ENCODE results near the gene KMT5B. TPM values are rescaled to one million over a fixed set of nuclear protein-coding genes. Genes with fewer than 3 reads are reported as not detected.

Gene KMT5B
- total RNA-seq, 2 donors from 2014 or later, result 30.6 to 34.4 TPM

DNA sequence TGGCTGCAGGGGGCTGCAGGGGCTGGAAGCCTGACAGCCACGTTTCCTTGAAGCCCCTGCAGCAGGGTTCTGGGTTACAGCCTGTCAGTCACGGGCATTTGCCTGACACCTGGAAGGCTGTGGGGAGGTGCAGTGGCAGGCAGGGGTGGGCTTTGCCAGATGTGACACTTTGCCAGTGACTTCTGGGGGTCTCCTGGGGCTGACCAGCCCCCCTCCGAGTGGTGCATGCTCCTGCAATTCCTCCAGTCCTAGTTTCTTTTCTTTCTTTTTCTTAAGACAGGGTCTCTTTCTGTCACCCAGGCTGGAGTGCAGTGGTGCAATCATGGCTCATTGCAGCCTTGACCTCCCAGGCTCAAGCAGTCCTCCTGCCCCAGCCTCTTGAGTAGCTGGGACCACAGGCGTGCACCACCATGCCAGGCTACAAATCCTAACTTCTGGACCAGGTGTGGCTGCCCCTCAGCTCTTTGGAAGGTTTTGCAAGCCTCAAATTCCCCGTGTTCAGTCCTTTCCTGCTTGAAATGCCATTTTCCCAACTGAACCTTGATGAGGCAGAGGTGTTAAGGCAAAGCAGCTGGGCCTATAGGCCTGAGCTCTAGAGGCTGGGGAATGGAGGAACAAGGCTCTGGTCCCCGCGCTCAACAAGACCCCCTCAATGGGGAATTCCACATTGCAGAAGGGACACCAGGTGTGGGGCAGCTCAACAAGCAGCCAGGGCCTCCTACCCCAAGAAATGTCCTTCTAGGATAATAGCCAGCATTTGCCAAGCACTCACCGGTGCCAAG lies 71.7 kb downstream of the KMT5B start:
- Mint-ChIP-seq H3K4me3 (no peak overlapping the region), H3K27me3 (no peaks in the 10 kb centered on the region), H3K9me3 (no peaks in the 10 kb centered on the region), H3K27ac (no peak overlapping the region), H3K4me1 (ENCODE audit: low read depth in 2 of 2) (peaks cover 9 to 11% of the 10 kb centered on the region in 2 donors), H3K36me3 (no peaks in the 10 kb centered on the region)
- no peak for ATAC-seq
- no peak for DNase-seq (ENCODE audit: low spot score)

DNA sequence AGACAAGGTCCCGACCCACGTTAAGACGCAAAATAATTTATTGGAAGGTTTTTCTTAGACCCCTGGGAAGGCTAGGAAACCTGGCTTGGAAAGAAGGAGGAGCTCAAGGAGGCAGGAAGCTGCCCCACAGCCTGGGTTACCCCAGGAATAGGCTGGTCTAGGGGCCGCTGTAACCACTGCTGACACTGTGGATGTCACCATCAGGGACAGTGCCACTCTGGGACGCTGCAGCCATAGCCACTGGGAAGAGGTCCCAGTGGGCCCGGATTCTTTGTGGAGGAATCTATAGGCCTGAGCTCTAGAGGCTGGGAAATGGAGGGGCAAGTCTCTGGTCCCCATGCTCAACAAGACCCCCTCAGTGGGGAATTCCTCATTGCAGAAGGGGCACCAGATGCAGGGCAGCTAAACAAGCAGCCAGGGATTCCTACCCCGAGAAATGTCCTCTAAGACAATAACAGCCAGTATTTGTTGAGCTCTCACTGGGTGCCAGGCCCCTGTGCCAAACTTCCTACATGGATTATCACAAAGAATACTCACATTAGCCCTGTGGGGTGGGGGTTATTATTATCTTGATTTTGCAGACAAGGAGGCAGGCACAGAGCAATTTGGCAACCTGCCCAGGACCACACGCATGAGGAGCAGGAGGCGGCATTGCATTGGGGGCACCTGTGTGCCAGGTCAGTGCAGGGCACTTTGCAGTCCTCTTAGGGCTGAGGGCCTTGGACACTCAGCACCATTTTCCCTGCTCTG lies 72.4 kb downstream of the KMT5B start:
- no peaks in the 10 kb centered on the region for H3K27me3 Mint-ChIP-seq
- no peak overlapping the region for H3K27ac Mint-ChIP-seq
- DNase-seq (ENCODE audit: low spot score) (no peak), ATAC-seq (no peak)
- peaks cover 9 to 10% of the 10 kb centered on the region in 2 donors for H3K4me1 Mint-ChIP-seq (ENCODE audit: low read depth in 2 of 2)
- no peak overlapping the region for H3K4me3 Mint-ChIP-seq
- no peaks in the 10 kb centered on the region for H3K36me3 Mint-ChIP-seq
- no peaks in the 10 kb centered on the region for H3K9me3 Mint-ChIP-seq

GRCh38 chr11:68138237-68138636 lies 74.9 kb downstream of the KMT5B start:
- Mint-ChIP-seq H3K27me3 (no peaks in the 10 kb centered on the region), H3K36me3 (no peaks in the 10 kb centered on the region), H3K4me3 (no peak overlapping the region), H3K4me1 (ENCODE audit: low read depth in 2 of 2) (peaks cover 8 to 9% of the 10 kb centered on the region in 2 donors), H3K27ac (no peak overlapping the region), H3K9me3 (no peaks in the 10 kb centered on the region)
- no peak for DNase-seq (ENCODE audit: low spot score)
- no peak for ATAC-seq

GRCh38 chr11:68137833-68138232 lies 75.3 kb downstream of the KMT5B start:
- ATAC-seq (no peak), DNase-seq (ENCODE audit: low spot score) (no peak)
- H3K4me3 Mint-ChIP-seq, result no peak overlapping the region
- H3K36me3 Mint-ChIP-seq, result no peaks in the 10 kb centered on the region
- no peaks in the 10 kb centered on the region for H3K27me3 Mint-ChIP-seq
- H3K27ac Mint-ChIP-seq, result no peak overlapping the region
- H3K9me3 Mint-ChIP-seq, result no peaks in the 10 kb centered on the region
- peaks cover 8 to 9% of the 10 kb centered on the region in 2 donors for H3K4me1 Mint-ChIP-seq (ENCODE audit: low read depth in 2 of 2)

GRCh38 chr11:68136866-68137265 lies 76.2 kb downstream of the KMT5B start:
- Mint-ChIP-seq H3K27ac (no peak overlapping the region), H3K4me3 (no peak overlapping the region), H3K27me3 (peaks cover 0 to 4% of the 10 kb centered on the region in 2 donors), H3K36me3 (peaks cover 4% of the 10 kb centered on the region), H3K4me1 (ENCODE audit: low read depth in 2 of 2) (peaks cover 6 to 7% of the 10 kb centered on the region in 2 donors), H3K9me3 (peaks cover 4% of the 10 kb centered on the region)
- ATAC-seq, result no peak
- no peak for DNase-seq (ENCODE audit: low spot score)

DNA sequence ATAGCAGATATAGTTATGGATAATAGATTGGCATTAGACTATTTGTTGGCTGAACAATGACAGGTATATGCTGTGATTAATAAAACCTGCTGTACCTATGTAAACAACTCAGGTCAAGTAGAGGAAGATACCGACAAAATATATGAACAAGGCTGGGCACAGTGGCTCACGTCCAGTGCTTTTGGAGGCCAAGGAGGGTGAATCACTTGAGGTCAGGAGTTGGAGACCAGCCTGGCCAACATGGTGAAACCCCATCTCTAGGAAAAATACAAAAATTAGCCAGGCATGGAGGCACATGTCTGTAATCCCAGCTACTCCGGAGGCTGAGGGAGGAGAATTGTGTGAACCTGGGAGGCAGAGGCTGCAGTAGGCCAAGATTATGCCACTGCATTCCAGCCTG lies 77.9 kb downstream of the KMT5B start:
- ATAC-seq, result no peak
- H3K4me1 Mint-ChIP-seq (ENCODE audit: low read depth in 2 of 2), result peaks cover 0 to 3% of the 10 kb centered on the region in 2 donors
- DNase-seq (ENCODE audit: low spot score), result no peak
- peaks cover 4% of the 10 kb centered on the region for H3K36me3 Mint-ChIP-seq
- H3K27ac Mint-ChIP-seq, result no peak overlapping the region
- peaks cover 4% of the 10 kb centered on the region for H3K9me3 Mint-ChIP-seq
- peaks cover 0 to 4% of the 10 kb centered on the region in 2 donors for H3K27me3 Mint-ChIP-seq
- H3K4me3 Mint-ChIP-seq, result no peak overlapping the region

DNA sequence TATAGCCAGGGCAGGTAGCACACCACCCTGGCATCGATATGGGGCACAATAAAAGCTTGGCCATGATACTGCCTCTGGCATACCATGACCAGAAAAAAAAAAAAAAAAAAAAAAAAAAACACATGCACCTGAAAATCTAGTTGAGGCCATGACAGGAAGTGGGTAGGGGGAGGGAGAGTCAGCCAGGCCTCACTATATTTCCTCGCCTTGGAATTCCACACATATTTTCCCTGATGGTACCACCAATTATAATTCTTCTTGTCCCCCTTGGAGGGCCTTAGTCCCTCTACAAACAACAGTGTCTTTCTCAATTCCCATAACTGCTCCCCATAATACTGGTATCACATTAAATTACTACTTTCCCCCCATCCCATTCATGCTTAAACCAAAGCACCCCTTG lies 79.3 kb downstream of the KMT5B start:
- Mint-ChIP-seq H3K27ac (peak overlapping the region in 1 of 2 donors; percentile 23), H3K4me1 (ENCODE audit: low read depth in 2 of 2) (peaks cover 0 to 8% of the 10 kb centered on the region in 2 donors), H3K27me3 (peaks cover 12 to 16% of the 10 kb centered on the region in 2 donors), H3K36me3 (peaks cover 4% of the 10 kb centered on the region), H3K9me3 (peaks cover 4% of the 10 kb centered on the region), H3K4me3 (no peak overlapping the region)
- DNase-seq (ENCODE audit: low spot score) (no peak), ATAC-seq (no peak)

DNA sequence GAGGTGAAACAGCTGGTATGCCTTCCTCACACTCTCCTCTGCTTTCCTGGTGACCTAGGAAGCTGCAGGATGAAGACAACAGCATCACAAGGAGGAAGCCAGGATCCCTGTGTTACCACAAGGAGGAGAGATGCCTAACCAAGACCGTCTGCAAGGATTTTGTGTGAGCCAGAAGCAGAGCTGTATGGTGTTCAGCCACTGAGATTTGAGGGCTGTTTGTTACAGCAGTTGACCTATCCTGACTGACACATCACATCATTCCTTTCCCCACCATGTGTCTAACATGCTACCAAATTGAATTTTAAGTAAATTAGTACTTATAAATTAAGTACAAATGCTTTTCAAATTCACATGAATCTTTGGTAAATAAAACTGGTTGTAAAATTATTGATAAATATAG lies 83.0 kb downstream of the KMT5B start:
- H3K9me3 Mint-ChIP-seq, result peaks cover 4% of the 10 kb centered on the region
- H3K36me3 Mint-ChIP-seq, result peaks cover 4% of the 10 kb centered on the region
- ATAC-seq (no peak), DNase-seq (ENCODE audit: low spot score) (no peak)
- peaks cover 0 to 8% of the 10 kb centered on the region in 2 donors for H3K4me1 Mint-ChIP-seq (ENCODE audit: low read depth in 2 of 2)
- peaks cover 12 to 16% of the 10 kb centered on the region in 2 donors for H3K27me3 Mint-ChIP-seq
- no peak overlapping the region for H3K27ac Mint-ChIP-seq
- no peak overlapping the region for H3K4me3 Mint-ChIP-seq

GRCh38 chr11:68128682-68129327 lies 84.3 kb downstream of the KMT5B start:
- DNase-seq (ENCODE audit: low spot score) (no peak), ATAC-seq (no peak)
- Mint-ChIP-seq H3K27me3 (peaks cover 12 to 16% of the 10 kb centered on the region in 2 donors), H3K9me3 (peaks cover 4% of the 10 kb centered on the region), H3K4me3 (no peak overlapping the region), H3K36me3 (peaks cover 4% of the 10 kb centered on the region), H3K4me1 (ENCODE audit: low read depth in 2 of 2) (peaks cover 0 to 8% of the 10 kb centered on the region in 2 donors), H3K27ac (no peak overlapping the region)

DNA sequence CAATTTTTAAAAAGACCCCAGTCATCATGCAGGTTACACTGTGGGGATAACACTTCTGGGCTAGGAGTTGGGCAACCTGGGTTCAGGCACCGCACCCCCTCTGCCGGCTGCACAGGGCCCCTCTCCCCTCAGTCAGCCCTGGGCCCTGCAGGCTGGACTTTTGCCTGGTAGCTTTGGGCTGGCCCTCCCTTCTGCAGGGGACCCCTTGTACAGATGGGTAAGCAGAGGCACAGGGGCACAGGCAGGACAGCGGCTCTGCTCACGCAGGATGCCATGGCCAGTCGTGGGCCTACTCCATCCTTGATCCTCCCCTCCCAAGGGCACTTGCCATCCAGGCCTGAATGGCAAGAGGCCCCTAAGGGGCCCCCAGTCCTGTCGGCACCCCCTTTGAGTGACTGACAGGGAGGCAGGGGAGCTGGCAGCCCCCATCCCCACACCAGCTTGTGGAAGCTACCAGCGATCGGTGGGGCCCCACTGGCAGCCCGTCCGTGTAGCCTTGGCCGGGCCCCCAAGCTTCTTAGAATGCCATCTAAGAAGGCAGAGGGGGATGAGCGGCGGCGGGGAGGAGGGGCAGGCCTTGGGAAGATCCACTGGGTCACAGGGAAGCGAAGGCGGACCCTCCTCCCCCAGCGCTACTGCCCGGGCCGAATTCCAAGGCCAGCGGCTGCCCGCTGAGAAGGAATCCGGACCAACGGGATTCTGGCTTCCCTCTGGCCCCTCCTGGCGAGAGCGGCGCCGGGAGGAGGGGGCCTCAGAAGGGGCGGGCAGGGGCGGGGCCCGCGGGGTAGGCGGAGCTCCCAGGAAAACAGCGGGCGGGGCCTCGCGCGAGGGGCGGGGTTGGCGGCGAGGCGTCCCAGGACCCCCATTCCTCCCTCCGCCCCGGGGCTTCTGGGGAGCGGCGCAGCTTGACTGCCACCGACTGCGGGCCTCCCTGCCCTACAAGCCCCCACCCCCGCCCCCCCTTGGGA lies 85.1 kb downstream of the KMT5B start:
- ATAC-seq, result peak in 1 of 2 donors; percentile 27
- H3K27me3 Mint-ChIP-seq, result peaks cover 12 to 16% of the 10 kb centered on the region in 2 donors
- H3K4me3 Mint-ChIP-seq, result no peak overlapping the region
- peaks cover 4% of the 10 kb centered on the region for H3K9me3 Mint-ChIP-seq
- DNase-seq (ENCODE audit: low spot score), result no peak
- no peak overlapping the region for H3K27ac Mint-ChIP-seq
- peaks cover 4% of the 10 kb centered on the region for H3K36me3 Mint-ChIP-seq
- peaks cover 0 to 8% of the 10 kb centered on the region in 2 donors for H3K4me1 Mint-ChIP-seq (ENCODE audit: low read depth in 2 of 2)

DNA sequence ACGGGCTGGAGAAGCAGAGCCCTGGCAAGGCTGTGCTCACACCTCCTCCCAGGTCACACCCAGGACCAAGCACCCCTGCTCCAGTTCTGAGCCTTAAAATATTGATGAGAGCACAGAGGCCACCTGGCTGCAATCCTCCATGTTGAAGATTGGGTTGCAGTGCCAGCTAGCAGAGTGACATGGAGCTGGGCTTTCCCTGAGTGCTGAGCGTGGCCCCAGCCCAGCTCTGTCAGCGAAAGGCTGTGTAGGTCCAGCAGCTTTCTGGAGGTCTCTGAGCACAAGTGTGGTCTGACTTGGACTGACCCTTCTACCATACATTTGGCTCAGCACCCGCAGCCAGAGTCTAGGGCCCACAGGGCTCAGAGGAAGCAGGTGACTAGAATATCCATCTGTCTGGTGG lies 87.9 kb downstream of the KMT5B start:
- Mint-ChIP-seq H3K4me1 (ENCODE audit: low read depth in 2 of 2) (peaks cover 3 to 7% of the 10 kb centered on the region in 2 donors), H3K27ac (no peak overlapping the region), H3K9me3 (no peaks in the 10 kb centered on the region), H3K27me3 (peaks cover 12% of the 10 kb centered on the region in 2 donors), H3K4me3 (no peak overlapping the region), H3K36me3 (no peaks in the 10 kb centered on the region)
- ATAC-seq, result no peak
- DNase-seq (ENCODE audit: low spot score), result no peak

DNA sequence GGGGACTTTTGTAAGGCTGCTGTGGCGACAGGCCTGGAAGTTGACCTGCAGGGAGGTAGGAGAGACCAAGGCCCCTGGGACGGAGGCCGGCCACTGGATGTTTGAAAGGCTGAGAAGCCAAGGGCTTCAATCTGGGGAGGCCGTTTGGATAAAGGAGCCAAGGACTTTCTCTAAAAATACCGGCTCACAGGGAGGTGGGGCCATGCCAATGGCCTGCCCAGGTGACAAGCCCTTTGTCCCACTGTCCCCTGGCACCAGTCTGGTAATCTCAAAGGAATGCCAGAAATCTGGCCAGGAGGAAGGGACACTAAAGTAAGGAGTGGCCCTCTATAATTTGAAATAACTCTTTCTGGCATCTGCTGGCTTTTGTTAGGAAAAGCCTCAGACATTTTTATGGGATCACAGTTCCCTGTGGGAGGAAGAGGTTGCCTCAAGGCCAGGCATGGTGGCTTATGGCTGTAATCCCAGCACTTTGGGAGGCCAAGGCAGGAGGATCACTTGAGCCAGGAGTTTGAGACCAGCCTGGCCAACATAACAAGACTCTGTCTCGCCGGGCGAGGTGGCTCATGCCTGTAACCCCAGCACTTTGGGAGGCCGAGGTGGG lies 90.1 kb downstream of the KMT5B start:
- H3K4me1 Mint-ChIP-seq (ENCODE audit: low read depth in 2 of 2), result peaks cover 3 to 5% of the 10 kb centered on the region in 2 donors
- peak overlapping the region; percentile 25 for H3K4me3 Mint-ChIP-seq
- no peaks in the 10 kb centered on the region for H3K36me3 Mint-ChIP-seq
- no peak for DNase-seq (ENCODE audit: low spot score)
- H3K9me3 Mint-ChIP-seq, result no peaks in the 10 kb centered on the region
- no peak for ATAC-seq
- no peaks in the 10 kb centered on the region for H3K27me3 Mint-ChIP-seq
- no peak overlapping the region for H3K27ac Mint-ChIP-seq

Measured in natural killer cell treated with Interleukin-12 subunit alpha and Interleukin-12 subunit beta and Interleukin-15 and Interleukin-18, amount 100 ng/mL, for 72 hours (primary cell).